GM19025 (cell line): ENCODE measurements around the gene PRF1.
"Not testable (repeated sequence)": the region's sequence is repeated elsewhere in the genome, so short reads cannot be mapped to it uniquely, and the experiment has no call there.

Source experiments
- ATAC-seq: cut with Tn5 transposase; IDR thresholded peaks from one replicate; pipeline ENCODE4 v1.9.1; 2021; ENCODE audit warnings: mild to moderate bottlenecking, low read depth, moderate library complexity; ENCODE audit not compliant: unreplicated experiment

Gene PRF1

GRCh38 chr10:70618663-70619062 lies 16.1 kb upstream of the PRF1 start:
- no peak for ATAC-seq

GRCh38 chr10:70617798-70618568 lies 15.4 kb upstream of the PRF1 start:
- no peak for ATAC-seq

GRCh38 chr10:70616761-70617160 lies 14.2 kb upstream of the PRF1 start:
- no peak for ATAC-seq

- no peak for ATAC-seq
Observed at GRCh38 chr10:70615784-70616522, 13.4 kb upstream of the PRF1 start.

- ATAC-seq, result no peak
Observed at GRCh38 chr10:70615211-70615610, 12.7 kb upstream of the PRF1 start.

- ATAC-seq, result not testable (repeated sequence)
Observed at GRCh38 chr10:70614364-70614763, 11.8 kb upstream of the PRF1 start.

GRCh38 chr10:70613941-70614340 lies 11.4 kb upstream of the PRF1 start:
- no peak for ATAC-seq

- ATAC-seq, result no peak
Observed at GRCh38 chr10:70607936-70608335, 5.4 kb upstream of the PRF1 start.

GRCh38 chr10:70605161-70605560 lies 2.6 kb upstream of the PRF1 start:
- ATAC-seq, result no peak

- no peak for ATAC-seq
Observed at GRCh38 chr10:70604106-70604505, 1.6 kb upstream of the PRF1 start.

GRCh38 chr10:70603449-70603801 lies 884 bp upstream of the PRF1 start:
- ATAC-seq, result no peak

GRCh38 chr10:70601746-70602145 lies 795 bp downstream of the PRF1 start:
- ATAC-seq, result no peak

GRCh38 chr10:70600512-70601395 lies 1.8 kb downstream of the PRF1 start:
- no peak for ATAC-seq

- ATAC-seq, result no peak
Observed at GRCh38 chr10:70599791-70600190, 2.8 kb downstream of the PRF1 start.

GRCh38 chr10:70599319-70599718 lies 3.2 kb downstream of the PRF1 start:
- no peak for ATAC-seq

GRCh38 chr10:70598857-70599295 lies 3.7 kb downstream of the PRF1 start:
- no peak for ATAC-seq

GRCh38 chr10:70597856-70598815 lies 4.4 kb downstream of the PRF1 start:
- ATAC-seq, result no peak

GRCh38 chr10:70596860-70597809 lies 5.4 kb downstream of the PRF1 start:
- no peak for ATAC-seq
